ENCODE data around the gene ACBD6. TPM values are rescaled to one million over a fixed set of nuclear protein-coding genes. Genes with fewer than 3 reads are reported as not detected.

ACBD6 gene
- total and polyA plus RNA-seq, 7 donors, result 12.6 to 20.4 (median 17.3) TPM

GRCh38 chr1:180503280-180503862, 994 bp upstream of the ACBD6 start:
- H3K27ac ChIP-seq, result peak overlapping the region; percentile 92
- intact Hi-C loops (cut with DNase I), result loop anchor here in 1 of 2 donors (10.0 kb wide), 1 partner anchor 651 kb away; no protein-coding TSS in a partner anchor
- WGBS, 3 donors, result 22 to 25% (median 25%) methylated on average over 8 of the region's 8 CpGs

GRCh38 chr1:180501865-180502360, 464 bp downstream of the ACBD6 start:
- Histone ChIP-seq H3K27me3 (ENCODE audit: insufficient read depth in 3 of 3, low read length in 2 of 3) (no peaks in the 10 kb centered on the region), H3K4me3 (peak overlapping the region; percentile 94), H3K4me1 (peaks cover 26% of the 10 kb centered on the region), H3K27ac (peak overlapping the region; percentile 92), H3K36me3 (ENCODE audit: insufficient read depth in 1 of 2, low read depth in 1 of 2) (peaks cover 0 to 10% of the 10 kb centered on the region in 2 donors), H3K9me3 (no peaks in the 10 kb centered on the region)
- TF ChIP-seq CTCF (IDR thresholded peaks at IDR 0.05), result no peak
- ATAC-seq (no peak), DNase-seq (no peak)
- intact Hi-C loops (cut with DNase I), result loop anchor here in 1 of 2 donors (10.0 kb wide), 1 partner anchor 653 kb away; no protein-coding TSS in a partner anchor
- 1% methylated on average over 18 of the region's 18 CpGs for WGBS, 3 donors

More at GRCh38 chr1:180503280-180503862, 994 bp upstream of the ACBD6 start:
- no peak for TF ChIP-seq CTCF (IDR thresholded peaks at IDR 0.05)
- ATAC-seq (peak in 2 of 4 donors; percentile 3 to 9), DNase-seq (no peak)
- H3K36me3 ChIP-seq (ENCODE audit: insufficient read depth in 1 of 2, low read depth in 1 of 2), result peaks cover 0 to 3% of the 10 kb centered on the region in 2 donors
- H3K27me3 ChIP-seq (ENCODE audit: insufficient read depth in 3 of 3, low read length in 2 of 3), result no peaks in the 10 kb centered on the region
- H3K9me3 ChIP-seq, result no peaks in the 10 kb centered on the region
- peaks cover 26% of the 10 kb centered on the region for H3K4me1 ChIP-seq
- H3K4me3 ChIP-seq, result peak overlapping the region; percentile 94

- DNase-seq, result no peak
- intact Hi-C loops (cut with DNase I), result loop anchor here in 1 of 2 donors (10.0 kb wide), 1 partner anchor 654 kb away; no protein-coding TSS in a partner anchor
Measured at GRCh38 chr1:180500689-180501088, 1.7 kb downstream of the ACBD6 start.

GRCh38 chr1:180498594-180498993, 3.8 kb downstream of the ACBD6 start:
- no peak for DNase-seq
- intact Hi-C loops (cut with DNase I), result no loop called here
- Histone ChIP-seq H3K4me1 (peaks cover 26% of the 10 kb centered on the region), H3K36me3 (ENCODE audit: insufficient read depth in 1 of 2, low read depth in 1 of 2) (peaks cover 3 to 27% of the 10 kb centered on the region in 2 donors), H3K27ac (no peak overlapping the region), H3K27me3 (ENCODE audit: insufficient read depth in 3 of 3, low read length in 2 of 3) (no peaks in the 10 kb centered on the region), H3K4me3 (no peak overlapping the region), H3K9me3 (no peaks in the 10 kb centered on the region)
- no peak for TF ChIP-seq CTCF (IDR thresholded peaks at IDR 0.05)
- no peak for ATAC-seq
- 94 to 99% (median 98%) methylated on average over 4 of the region's 4 CpGs for WGBS, 3 donors

More at GRCh38 chr1:180500689-180501088, 1.7 kb downstream of the ACBD6 start:
- WGBS, 3 donors, result 74 to 87% (median 78%) methylated on average over 2 of the region's 2 CpGs
- Histone ChIP-seq H3K27ac (no peak overlapping the region), H3K27me3 (ENCODE audit: insufficient read depth in 3 of 3, low read length in 2 of 3) (no peaks in the 10 kb centered on the region), H3K4me3 (peak overlapping the region; percentile 94), H3K4me1 (peaks cover 26% of the 10 kb centered on the region), H3K9me3 (no peaks in the 10 kb centered on the region), H3K36me3 (ENCODE audit: insufficient read depth in 1 of 2, low read depth in 1 of 2) (peaks cover 0 to 21% of the 10 kb centered on the region in 2 donors)
- ATAC-seq, result no peak
- TF ChIP-seq CTCF (IDR thresholded peaks at IDR 0.05), result no peak
